H1 (cell line): ENCODE data around the gene DGKH. TPM values are rescaled to one million over a fixed set of nuclear protein-coding genes. Genes with fewer than 3 reads are reported as not detected.

Experiments used
- BACH1 ChIP-seq: IDR thresholded peaks from 2 replicates; pipeline ENCODE4 v1.6.1; 2012; ENCODE audit warnings: low read length, improper control_type of control experiment
- SIN3A ChIP-seq, 2 experiments: IDR thresholded peaks in 1 of 2; conservative IDR thresholded peaks in 1 of 2; 2 replicates each; pipeline ENCODE4 v1.6.1; 2011 to 2012; ENCODE audit warnings: low read length in 2 of 2, improper control_type of control experiment in 1 of 2, low read depth in 1 of 2, mild to moderate bottlenecking in 1 of 2
- TBP ChIP-seq: IDR thresholded peaks from 2 replicates; pipeline ENCODE4 v1.6.1; 2011; ENCODE audit warnings: low read depth, low read length, improper control_type of control experiment
- polyA plus RNA-seq, 7 experiments: library from polyadenylated mRNA; depleted of rRNA in 3 of 7; stranded (reverse) in 5 of 7; unstranded in 2 of 7; fragments of >200 nt in 5 of 7; fragments of 200-250 nt in 2 of 7; gene quantifications; 1 replicate in 5 of 7; 2 replicates in 1 of 7; 4 replicates in 1 of 7; pipeline versions ENCODE4 v1.2.1 to v1.2.3, GENCODE V29; 2011 to 2013; ENCODE audit warnings: missing spikeins in 2 of 7, mixed read lengths in 2 of 7
- total RNA-seq: library from RNA; stranded (reverse); fragmentation: NEBNext Ultra II Directional; extraction: Animal tissue kit (Norgen Biotek cat#: 25700); gene quantifications from 2 replicates; pipeline ENCODE4 v1.2.1, GENCODE V29; 2021
- TF ChIP-seq, protein P1 (sequence below): IDR thresholded peaks from 2 replicates; pipeline ENCODE4 v1.6.1; 2012; ENCODE audit warnings: inconsistent platforms
- TF ChIP-seq, protein P2 (sequence below): IDR thresholded peaks from 2 replicates; pipeline ENCODE4 v1.6.1; 2012; ENCODE audit warnings: inconsistent platforms

The DGKH gene
- total and polyA plus RNA-seq, 2 of the 8 experiments (the other 6 are each of a cell fraction or from before 2014, with no cell fraction given): 2.1 to 7.9 TPM

DNA sequence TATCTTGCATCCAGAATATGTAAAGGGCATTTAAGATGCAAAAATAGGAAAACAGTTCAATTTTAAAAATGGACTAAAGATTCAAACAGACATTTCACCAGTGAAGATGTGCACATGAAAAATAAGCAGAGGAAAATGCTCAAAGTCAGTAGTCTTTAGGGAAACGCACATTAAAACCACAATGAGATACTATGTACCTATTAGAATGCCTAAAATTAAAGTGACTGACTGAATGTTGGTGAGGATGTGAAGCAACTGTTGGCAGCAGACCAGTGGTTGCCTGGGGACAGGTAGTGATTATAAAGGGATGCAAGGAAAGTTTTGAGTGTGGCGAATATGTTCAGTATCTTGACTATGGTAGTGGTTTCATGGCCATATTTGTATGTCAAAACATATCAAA lies 75.2 kb downstream of the DGKH start (continued):
- TF ChIP-seq, protein P1, sequence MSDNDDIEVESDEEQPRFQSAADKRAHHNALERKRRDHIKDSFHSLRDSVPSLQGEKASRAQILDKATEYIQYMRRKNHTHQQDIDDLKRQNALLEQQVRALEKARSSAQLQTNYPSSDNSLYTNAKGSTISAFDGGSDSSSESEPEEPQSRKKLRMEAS: no peak
- TF ChIP-seq, protein P2, sequence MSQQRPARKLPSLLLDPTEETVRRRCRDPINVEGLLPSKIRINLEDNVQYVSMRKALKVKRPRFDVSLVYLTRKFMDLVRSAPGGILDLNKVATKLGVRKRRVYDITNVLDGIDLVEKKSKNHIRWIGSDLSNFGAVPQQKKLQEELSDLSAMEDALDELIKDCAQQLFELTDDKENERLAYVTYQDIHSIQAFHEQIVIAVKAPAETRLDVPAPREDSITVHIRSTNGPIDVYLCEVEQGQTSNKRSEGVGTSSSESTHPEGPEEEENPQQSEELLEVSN: no peak
- TF ChIP-seq TBP (no peak), SIN3A (conservative IDR thresholded peaks at IDR 0.05 in 1 of 2, IDR thresholded peaks at IDR 0.05 in 1 of 2; ENCODE audit: low read depth in 1 of 2, low read length in 2 of 2) (no peak), BACH1 (no peak)
- TF ChIP-seq, all 59 proteins: peak for 0
